Inferior parietal cortex (tissue), 1 donor: Measurements from ENCODE around the gene RAB35.

Source experiments
- DNase-seq: peaks from one replicate; pipeline ENCODE4 v3.0.0-alpha.2; 2016; ENCODE audit errors: extremely low spot score

RAB35 gene

GRCh38 chr12:120086801-120087621 lies 29.5 kb downstream of the RAB35 start:
- peak; percentile 98 for DNase-seq

GRCh38 chr12:120085920-120086645 lies 30.5 kb downstream of the RAB35 start:
- no peak for DNase-seq

- DNase-seq, result no peak
Observed at GRCh38 chr12:120081641-120082040, 34.9 kb downstream of the RAB35 start.

- no peak for DNase-seq
Observed at GRCh38 chr12:120079411-120080400, 36.8 kb downstream of the RAB35 start.

- DNase-seq, result no peak
Observed at GRCh38 chr12:120078868-120079267, 37.7 kb downstream of the RAB35 start.

GRCh38 chr12:120077260-120077659 lies 39.3 kb downstream of the RAB35 start:
- no peak for DNase-seq

GRCh38 chr12:120076651-120077050 lies 39.9 kb downstream of the RAB35 start:
- DNase-seq, result no peak

- no peak for DNase-seq
Observed at GRCh38 chr12:120075034-120075616, 41.4 kb downstream of the RAB35 start.

GRCh38 chr12:120072472-120073249 lies 43.9 kb downstream of the RAB35 start:
- DNase-seq, result no peak

- no peak for DNase-seq
Observed at GRCh38 chr12:120071493-120072020, 45.0 kb downstream of the RAB35 start.

- DNase-seq, result no peak
Observed at GRCh38 chr12:120069278-120069677, 47.3 kb downstream of the RAB35 start.

GRCh38 chr12:120067901-120068300 lies 48.7 kb downstream of the RAB35 start:
- DNase-seq, result no peak

GRCh38 chr12:120067084-120067869 lies 49.3 kb downstream of the RAB35 start:
- DNase-seq, result no peak

- no peak for DNase-seq
Observed at GRCh38 chr12:120066341-120066740, 50.2 kb downstream of the RAB35 start.

GRCh38 chr12:120065472-120065871 lies 51.1 kb downstream of the RAB35 start:
- DNase-seq, result no peak

- DNase-seq, result no peak
Observed at GRCh38 chr12:120064054-120064940, 52.3 kb downstream of the RAB35 start.

- DNase-seq, result no peak
Observed at GRCh38 chr12:120062976-120063579, 53.5 kb downstream of the RAB35 start.

- no peak for DNase-seq
Observed at GRCh38 chr12:120061575-120062214, 54.9 kb downstream of the RAB35 start.
